Activated T-cell treated with anti-CD3 and anti-CD28 coated beads, Interleukin-2, amount 50 U/mL, for 72 hours (primary cell): ENCODE measurements around the gene FZR1. TPM values are rescaled to one million over a fixed set of nuclear protein-coding genes. Genes with fewer than 3 reads are reported as not detected.
A peak's percentile ranks its signal among the peaks of the same experiment; 100 is the strongest.
"Not testable (repeated sequence)": the region's sequence is repeated elsewhere in the genome, so short reads cannot be mapped to it uniquely, and the experiment has no call there.

ENCODE experiments used
- ATAC-seq, 2 donors: fragments of 150-1000 bp; cut with Tn5 transposase; replicated peaks in 1 of 2; 2 replicates each; pipeline ENCODE4 v1.10.0; 2021; ENCODE audit warnings: moderate library complexity in 2 of 2, mild to moderate bottlenecking in 1 of 2
- DNase-seq, 2 donors: peaks; one replicate each; pipeline ENCODE4 v3.0.0; 2021 to 2022; ENCODE audit warnings: mixed read lengths in 1 of 2
- H3K27ac Mint-ChIP-seq: one replicate; pipeline ENCODE4 v1.8.0; 2022; ENCODE audit warnings: mild to moderate bottlenecking, moderate library complexity, mixed read lengths
- H3K27me3 Mint-ChIP-seq: one replicate; pipeline ENCODE4 v1.8.0; 2022; ENCODE audit warnings: low read depth, mixed read lengths
- H3K36me3 Mint-ChIP-seq, 2 donors: one replicate each; pipeline ENCODE4 v1.8.0; 2022; ENCODE audit warnings: mixed read lengths in 2 of 2, mild to moderate bottlenecking in 1 of 2; ENCODE audit not compliant: insufficient read depth in 2 of 2
- H3K4me1 Mint-ChIP-seq: one replicate; pipeline ENCODE4 v1.8.0; 2022; ENCODE audit warnings: low read depth, mixed read lengths
- H3K4me3 Mint-ChIP-seq, 2 donors: one replicate each; pipeline ENCODE4 v1.8.0; 2022; ENCODE audit warnings: mild to moderate bottlenecking in 2 of 2, mixed read lengths in 2 of 2, moderate library complexity in 2 of 2
- H3K9me3 Mint-ChIP-seq, 2 donors: one replicate each; pipeline ENCODE4 v1.8.0; 2022; ENCODE audit warnings: mixed read lengths in 2 of 2
- total RNA-seq, 2 donors: library from RNA; stranded (reverse); gene quantifications; one replicate each; pipeline ENCODE4 v1.2.3, GENCODE V29; 2022

FZR1 gene
- total RNA-seq, 2 donors from 2014 or later: 66.2 to 85.9 TPM

- not testable (repeated sequence) for ATAC-seq, H3K4me3 Mint-ChIP-seq, H3K9me3 Mint-ChIP-seq
Measured at GRCh38 chr19:3570042-3570441, 63.9 kb downstream of the FZR1 start.

DNA sequence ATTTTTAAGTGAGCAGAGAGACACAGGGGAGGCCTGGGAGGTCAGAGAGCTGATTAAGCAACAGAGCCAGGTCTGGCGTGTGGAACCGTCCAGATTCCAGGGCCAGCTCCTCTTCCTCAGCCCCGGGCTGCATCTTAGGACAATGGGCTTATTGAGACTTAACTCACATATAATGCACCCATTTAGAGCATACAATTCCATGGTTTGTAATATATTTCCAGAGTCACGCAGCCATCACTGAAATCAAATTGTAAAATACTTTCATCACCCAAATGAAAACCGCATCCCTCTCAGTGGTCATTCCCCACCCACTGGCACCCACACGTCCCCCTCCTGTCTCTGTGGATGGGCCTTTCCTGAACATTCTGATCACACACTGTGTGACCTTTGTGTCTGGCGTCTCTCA, 64.5 kb downstream of the FZR1 start:
- H3K27me3 Mint-ChIP-seq: no peaks in the 10 kb centered on the region
- no peak for DNase-seq
- H3K4me1 Mint-ChIP-seq: peaks cover 21% of the 10 kb centered on the region
- no peak overlapping the region for H3K4me3 Mint-ChIP-seq
- ATAC-seq: no peak
- H3K9me3 Mint-ChIP-seq: no peaks in the 10 kb centered on the region
- H3K27ac Mint-ChIP-seq: no peak overlapping the region
- H3K36me3 Mint-ChIP-seq: peaks cover 2 to 4% of the 10 kb centered on the region in 2 donors

More at GRCh38 chr19:3570042-3570441, 63.9 kb downstream of the FZR1 start:
- H3K4me1 Mint-ChIP-seq: peaks cover 21% of the 10 kb centered on the region
- not testable (repeated sequence) for H3K27me3 Mint-ChIP-seq, H3K27ac Mint-ChIP-seq, H3K36me3 Mint-ChIP-seq, DNase-seq

DNA sequence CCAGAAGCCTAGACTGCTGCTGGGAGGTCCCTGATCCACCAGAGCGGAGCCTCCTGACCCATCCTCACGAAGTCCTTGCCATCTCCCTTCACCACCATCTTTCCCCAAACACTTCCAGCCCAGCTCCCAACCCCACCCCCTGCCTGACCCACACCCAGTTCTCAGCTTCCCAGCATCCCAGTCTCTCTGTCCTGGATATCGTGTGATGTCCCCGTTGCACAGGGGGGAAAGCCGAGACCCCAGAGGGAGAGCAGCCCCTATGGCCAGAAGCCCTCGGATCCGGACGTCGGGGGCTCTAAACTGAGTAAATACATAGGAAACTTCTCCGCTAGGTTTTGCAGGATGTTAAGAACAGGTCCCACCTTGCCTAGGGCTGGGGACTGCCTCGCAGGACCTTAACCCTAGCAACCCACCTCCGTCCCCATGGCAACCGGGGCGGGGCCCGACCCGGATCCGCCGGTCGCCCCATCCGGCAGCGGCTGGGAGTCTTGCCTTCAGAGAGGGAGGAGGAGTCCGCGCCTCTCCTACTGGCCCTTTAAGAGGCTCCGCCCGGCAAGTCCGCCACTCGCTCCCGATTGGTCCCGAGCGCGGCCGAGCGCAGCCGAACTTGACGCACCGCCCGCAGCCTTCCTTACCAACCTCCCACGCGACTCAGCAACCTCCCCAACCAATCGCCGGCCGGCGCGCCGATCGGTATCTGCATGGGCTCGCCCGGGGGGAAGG, 66.2 kb downstream of the FZR1 start:
- Mint-ChIP-seq H3K36me3 (peaks cover 2 to 4% of the 10 kb centered on the region in 2 donors), H3K4me3 (peak overlapping the region; percentile 84 to 88), H3K27ac (no peak overlapping the region), H3K27me3 (no peaks in the 10 kb centered on the region), H3K9me3 (no peaks in the 10 kb centered on the region), H3K4me1 (peaks cover 21% of the 10 kb centered on the region)
- ATAC-seq: peak; percentile 93
- DNase-seq: peak; percentile 99

- H3K4me1 Mint-ChIP-seq: peaks cover 21% of the 10 kb centered on the region
- no peak for DNase-seq
- H3K27me3 Mint-ChIP-seq: no peaks in the 10 kb centered on the region
- no peaks in the 10 kb centered on the region for H3K9me3 Mint-ChIP-seq
- H3K4me3 Mint-ChIP-seq: peak within 1 kb of the TSS; percentile 84 to 88
- peaks cover 2 to 4% of the 10 kb centered on the region in 2 donors for H3K36me3 Mint-ChIP-seq
- H3K27ac Mint-ChIP-seq: peak within 1 kb of the TSS; percentile 42
- ATAC-seq: no peak
Measured at GRCh38 chr19:3572855-3573161, 66.7 kb downstream of the FZR1 start, which contains the start of gene HMG20B. Gene HMG20B, plus strand, starts transcription at chr19:3572944. Its CDS starts 366 bp downstream, at chr19:3573310.

GRCh38 chr19:3573162-3573857, 67.2 kb downstream of the FZR1 start:
- Mint-ChIP-seq H3K36me3 (peaks cover 2 to 4% of the 10 kb centered on the region in 2 donors), H3K4me3 (peak overlapping the region; percentile 78 to 84)
- peak; percentile 15 to 26 for ATAC-seq

DNA sequence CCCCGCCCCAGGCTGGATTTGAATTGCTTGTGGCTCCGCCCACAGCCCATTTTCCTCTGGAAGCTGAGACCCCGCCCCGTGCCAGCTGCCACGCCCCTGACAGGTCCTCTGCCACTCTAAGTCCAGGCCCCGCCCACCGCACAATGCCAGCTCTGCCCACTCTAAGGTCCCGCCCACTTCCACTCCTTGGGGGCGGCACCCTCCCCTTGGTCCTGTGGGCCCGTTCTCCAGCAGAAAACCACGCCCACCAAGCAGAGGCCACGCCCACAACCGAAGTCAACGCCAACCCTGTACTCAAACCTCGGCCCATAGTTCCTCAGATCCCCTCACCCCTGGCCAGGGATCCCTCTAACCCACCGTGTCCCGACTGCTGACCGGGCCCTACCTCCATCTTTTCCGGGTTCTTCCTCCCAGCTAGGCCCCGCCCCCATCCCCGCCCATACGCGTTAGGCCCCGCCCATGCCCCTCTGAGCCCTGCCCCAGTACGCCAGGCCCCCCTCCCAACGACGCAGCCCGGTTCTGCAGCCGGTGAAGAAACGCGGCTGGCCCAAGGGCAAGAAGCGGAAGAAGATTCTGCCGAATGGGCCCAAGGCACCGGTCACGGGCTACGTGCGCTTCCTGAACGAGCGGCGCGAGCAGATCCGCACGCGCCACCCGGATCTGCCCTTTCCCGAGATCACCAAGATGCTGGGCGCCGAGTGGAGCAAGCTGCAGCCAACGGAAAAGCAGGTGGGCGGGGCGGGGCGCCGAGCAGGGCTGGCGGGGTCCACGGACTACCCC, 67.9 kb downstream of the FZR1 start:
- no peak overlapping the region for H3K27ac Mint-ChIP-seq

More at GRCh38 chr19:3573162-3573857, 67.2 kb downstream of the FZR1 start:
- Mint-ChIP-seq H3K4me1 (peaks cover 21% of the 10 kb centered on the region), H3K9me3 (no peaks in the 10 kb centered on the region), H3K27me3 (no peaks in the 10 kb centered on the region), H3K27ac (peak overlapping the region; percentile 42)
- DNase-seq: peak; percentile 46 to 51

GRCh38 chr19:3575260-3575741, 69.2 kb downstream of the FZR1 start:
- Mint-ChIP-seq H3K27ac (no peak overlapping the region), H3K4me3 (no peak overlapping the region), H3K4me1 (peaks cover 21% of the 10 kb centered on the region), H3K27me3 (no peaks in the 10 kb centered on the region), H3K9me3 (no peaks in the 10 kb centered on the region), H3K36me3 (peaks cover 2 to 4% of the 10 kb centered on the region in 2 donors)
- peak in 1 of 2 donors; percentile 19 for DNase-seq
- no peak for ATAC-seq

More for the DNA sequence above, 67.9 kb downstream of the FZR1 start:
- ATAC-seq (peak; percentile 47 to 49), DNase-seq (peak; percentile 95 to 96)
- Mint-ChIP-seq H3K9me3 (no peaks in the 10 kb centered on the region), H3K4me3 (peak overlapping the region; percentile 78 to 84), H3K27me3 (no peaks in the 10 kb centered on the region), H3K36me3 (peaks cover 2 to 4% of the 10 kb centered on the region in 2 donors), H3K4me1 (peaks cover 21% of the 10 kb centered on the region)

DNA sequence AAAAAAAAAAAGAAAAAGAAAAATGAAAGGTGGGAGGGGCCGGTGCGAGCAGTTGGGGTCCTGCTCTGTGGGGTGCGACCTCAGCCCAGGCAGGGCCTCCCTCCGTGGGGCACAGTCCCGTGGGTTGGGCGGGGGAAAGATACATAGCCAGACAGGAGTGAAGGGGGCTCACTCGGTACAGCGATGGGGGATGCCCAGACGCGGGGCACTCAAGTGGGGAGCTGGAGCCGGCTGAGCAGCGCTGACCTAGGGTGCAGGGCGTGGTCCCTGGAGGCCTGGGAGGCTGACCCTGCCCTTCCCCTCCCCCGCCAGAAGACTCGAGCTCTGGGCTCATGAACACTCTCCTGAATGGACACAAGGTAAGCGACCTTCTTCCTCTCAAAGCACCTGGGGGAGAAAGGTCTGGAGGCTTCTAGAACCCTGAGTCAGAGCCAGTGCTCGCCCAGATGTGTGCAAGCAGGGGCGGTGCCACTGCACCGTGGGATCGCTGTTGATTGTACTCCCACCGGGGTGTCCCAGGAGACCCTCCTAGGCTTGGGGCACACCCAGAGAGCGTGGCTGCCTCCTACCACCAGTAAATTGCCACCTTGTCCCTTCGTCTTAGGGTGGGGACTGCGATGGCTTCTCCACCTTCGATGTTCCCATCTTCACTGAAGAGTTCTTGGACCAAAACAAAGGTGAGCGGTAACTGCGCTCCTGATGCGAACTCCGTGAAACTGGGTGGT, 70.0 kb downstream of the FZR1 start:
- Mint-ChIP-seq H3K36me3 (peaks cover 2 to 4% of the 10 kb centered on the region in 2 donors), H3K27ac (no peak overlapping the region), H3K4me3 (no peak overlapping the region), H3K9me3 (no peaks in the 10 kb centered on the region), H3K27me3 (no peaks in the 10 kb centered on the region), H3K4me1 (peaks cover 16% of the 10 kb centered on the region)
- ATAC-seq (no peak), DNase-seq (no peak)

- Mint-ChIP-seq H3K27me3 (no peaks in the 10 kb centered on the region), H3K9me3 (no peaks in the 10 kb centered on the region), H3K36me3 (peaks cover 2 to 4% of the 10 kb centered on the region in 2 donors), H3K4me1 (peaks cover 10% of the 10 kb centered on the region), H3K4me3 (no peak overlapping the region), H3K27ac (no peak overlapping the region)
- no peak for DNase-seq
- ATAC-seq: no peak
Measured at GRCh38 chr19:3576696-3577443, 70.8 kb downstream of the FZR1 start.

DNA sequence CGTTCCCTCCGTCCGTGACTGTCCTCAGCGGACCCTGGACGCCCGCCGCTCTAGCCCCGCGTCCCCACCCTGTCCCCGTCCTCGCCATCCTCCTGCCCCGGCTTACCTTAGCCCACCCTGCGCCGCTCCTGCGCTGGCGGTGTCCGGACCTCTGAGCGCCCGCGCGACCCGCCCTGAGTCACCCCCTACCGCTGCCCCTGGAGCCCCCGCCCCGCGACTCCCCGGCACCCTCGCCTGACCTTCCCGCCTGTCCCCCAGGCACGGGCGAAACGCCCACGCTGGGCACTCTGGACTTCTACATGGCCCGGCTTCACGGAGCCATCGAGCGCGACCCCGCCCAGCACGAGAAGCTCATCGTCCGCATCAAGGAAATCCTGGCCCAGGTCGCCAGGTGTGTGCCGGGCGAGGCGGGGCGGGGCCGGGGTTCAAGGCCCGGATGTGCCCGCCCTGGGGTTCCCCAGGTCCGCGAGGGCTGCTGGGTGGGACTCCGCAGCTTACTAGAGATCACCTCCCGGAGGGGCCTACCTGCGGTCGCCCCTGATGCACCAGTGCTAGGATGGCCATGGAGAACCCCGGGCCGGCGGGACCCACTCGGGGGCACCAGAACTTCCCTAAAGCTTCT, 71.7 kb downstream of the FZR1 start:
- Mint-ChIP-seq H3K4me3 (no peak overlapping the region), H3K9me3 (no peaks in the 10 kb centered on the region), H3K36me3 (peaks cover 2 to 4% of the 10 kb centered on the region in 2 donors), H3K4me1 (peaks cover 4% of the 10 kb centered on the region), H3K27ac (no peak overlapping the region), H3K27me3 (no peaks in the 10 kb centered on the region)
- DNase-seq: no peak
- ATAC-seq: no peak

- H3K4me1 Mint-ChIP-seq: peaks cover 4% of the 10 kb centered on the region
- H3K27me3 Mint-ChIP-seq: no peaks in the 10 kb centered on the region
- DNase-seq (no peak), ATAC-seq (no peak)
- H3K9me3 Mint-ChIP-seq: no peaks in the 10 kb centered on the region
- H3K36me3 Mint-ChIP-seq: peaks cover 2 to 4% of the 10 kb centered on the region in 2 donors
- no peak overlapping the region for H3K4me3 Mint-ChIP-seq
- H3K27ac Mint-ChIP-seq: no peak overlapping the region
Measured at GRCh38 chr19:3578390-3578789, 72.3 kb downstream of the FZR1 start.
